ENCODE data around the gene ZKSCAN2. TPM values are rescaled to one million over a fixed set of nuclear protein-coding genes. Genes with fewer than 3 reads are reported as not detected.

The ZKSCAN2 gene
- 3.7 and 4.9 TPM in 2 replicates for total RNA-seq

GRCh38 chr16:25257470-25257955, at the start of gene ZKSCAN2:
Gene ZKSCAN2 (minus strand): TSS chr16:25257845. CDS start chr16:25257127, 718 bp downstream.

Other genes with a start within 250 kb of the ZKSCAN2 start
- gene ARHGAP17, start 242.5 kb downstream of the ZKSCAN2 start, total RNA-seq: 39.1 and 40.5 TPM in 2 replicates
- 29.4 and 90.4 TPM in 2 replicates for gene LCMT1, start 146.1 kb downstream of the ZKSCAN2 start, total RNA-seq
- not detected in 2 replicates for gene AQP8, start 40.9 kb downstream of the ZKSCAN2 start, total RNA-seq

Data from smooth muscle cell of the pulmonary artery (primary cell).